ENCODE results near the gene BAZ1B. TPM values are rescaled to one million over a fixed set of nuclear protein-coding genes. Genes with fewer than 3 reads are reported as not detected.
"Not testable (repeated sequence)": the region's sequence is repeated elsewhere in the genome, so short reads cannot be mapped to it uniquely, and the experiment has no call there.

The BAZ1B gene
- total RNA-seq, 1 donor from 2014 or later, result 89.0 TPM

DNA sequence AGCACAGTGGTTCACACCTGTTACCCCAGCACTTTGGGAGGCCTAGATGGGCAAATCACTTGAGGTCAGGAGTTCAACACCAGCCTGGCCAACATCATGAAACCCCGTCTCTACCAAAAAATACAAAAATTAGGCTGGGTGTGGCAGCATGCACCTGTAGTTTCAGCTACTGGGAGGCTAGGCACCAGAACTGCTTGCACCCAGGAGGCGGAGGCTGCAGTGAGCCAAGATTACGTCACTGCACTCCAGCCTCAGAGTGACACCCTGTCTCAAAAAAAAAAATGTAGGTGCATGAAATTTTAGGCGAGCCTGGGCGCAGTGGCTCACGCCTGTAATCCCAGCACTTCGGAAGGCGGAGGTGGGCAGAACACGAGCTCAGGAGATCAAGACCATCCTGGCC is 25.7 kb upstream of the BAZ1B start:
- intact Hi-C loops (cut with micrococcal nuclease), result no loop called here

DNA sequence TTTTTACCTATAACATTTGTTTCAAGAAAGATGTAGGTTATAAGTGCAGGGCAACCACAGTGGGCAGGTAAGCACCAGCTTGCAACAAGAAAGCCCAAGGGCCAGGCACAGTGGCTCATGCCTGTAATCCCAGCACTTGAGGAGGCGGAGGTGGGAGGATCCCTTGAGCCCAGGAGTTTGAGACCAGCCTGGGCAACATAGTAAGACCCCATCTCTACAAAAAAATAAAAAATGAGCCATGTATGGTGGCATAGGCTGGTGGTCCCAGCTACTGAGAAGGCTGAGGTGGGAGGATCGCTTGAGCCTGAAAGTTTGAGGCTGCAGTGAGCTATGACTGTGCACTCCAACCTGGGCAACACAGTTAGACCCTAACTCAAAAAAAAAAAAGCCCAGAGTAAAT is 22.6 kb upstream of the BAZ1B start:
- intact Hi-C loops (cut with micrococcal nuclease), result no loop called here

GRCh38 chr7:73541722-73542121 is 19.6 kb upstream of the BAZ1B start:
- intact Hi-C loops (cut with micrococcal nuclease), result no loop called here

DNA sequence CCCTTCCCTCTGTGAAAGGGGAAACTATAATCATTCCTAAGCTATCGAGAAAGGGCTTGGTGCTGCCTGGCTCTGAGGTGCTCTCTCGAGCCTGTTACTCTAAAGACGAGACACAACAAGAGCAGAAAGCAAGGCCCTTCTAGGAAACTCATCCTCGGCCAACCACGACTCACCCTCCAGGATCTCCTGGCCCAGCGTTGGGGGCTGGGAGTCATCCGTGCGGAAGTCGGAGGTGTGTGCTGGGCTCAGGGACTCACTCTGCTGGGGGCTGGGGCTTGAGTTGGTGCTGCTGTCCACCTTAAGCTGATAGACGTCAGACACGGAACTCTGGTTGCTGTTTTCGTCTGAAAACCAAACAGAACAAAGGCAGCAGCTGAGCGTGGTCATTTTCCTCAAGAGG is 17.6 kb upstream of the BAZ1B start:
- intact Hi-C loops (cut with micrococcal nuclease), result no loop called here

DNA sequence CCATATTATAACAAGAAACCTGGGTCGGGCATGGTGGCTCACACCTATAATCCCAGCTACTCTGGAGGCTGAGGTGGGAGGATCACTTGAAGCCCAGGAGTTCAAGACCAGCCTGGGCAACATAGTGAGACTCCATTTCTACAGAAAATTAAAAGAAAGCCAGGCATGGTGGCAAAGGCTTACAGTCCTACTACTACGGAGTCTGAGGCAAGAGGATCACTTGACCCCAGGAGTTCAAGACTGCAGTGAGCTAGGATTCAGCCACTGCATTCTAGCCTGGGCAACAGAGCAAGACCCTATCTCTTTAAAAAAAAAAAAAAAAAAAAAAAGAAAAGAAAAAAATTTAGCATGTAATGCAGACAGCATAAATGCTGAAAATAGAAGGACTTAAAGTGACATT is 16.4 kb upstream of the BAZ1B start:
- intact Hi-C loops (cut with micrococcal nuclease), result not testable (repeated sequence)

GRCh38 chr7:73537051-73537450 is 15.0 kb upstream of the BAZ1B start:
- intact Hi-C loops (cut with micrococcal nuclease), result no loop called here

DNA sequence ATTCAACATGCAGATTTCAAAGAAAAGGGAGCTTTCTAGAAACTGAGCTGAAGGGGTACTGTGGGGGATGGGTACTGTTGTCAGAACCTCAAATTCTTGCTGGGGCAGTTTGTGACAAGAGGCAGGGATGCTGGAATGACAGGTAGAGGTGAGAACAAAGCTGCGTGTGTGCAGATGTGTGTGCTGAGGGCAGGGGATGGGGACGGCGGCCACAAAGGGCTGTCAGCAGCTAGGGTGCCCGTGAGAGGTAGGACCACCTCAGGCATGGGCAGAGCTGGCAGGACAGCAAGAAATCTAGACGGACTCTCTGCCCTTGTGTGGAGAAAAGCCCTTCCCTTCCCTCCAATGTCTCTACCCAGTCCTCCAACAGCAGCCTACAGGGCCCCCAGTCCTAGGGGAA is 14.4 kb upstream of the BAZ1B start:
- intact Hi-C loops (cut with micrococcal nuclease), result no loop called here

- intact Hi-C loops (cut with micrococcal nuclease), result not testable (repeated sequence)
Measured at GRCh38 chr7:73535918-73536317, 13.8 kb upstream of the BAZ1B start.

DNA sequence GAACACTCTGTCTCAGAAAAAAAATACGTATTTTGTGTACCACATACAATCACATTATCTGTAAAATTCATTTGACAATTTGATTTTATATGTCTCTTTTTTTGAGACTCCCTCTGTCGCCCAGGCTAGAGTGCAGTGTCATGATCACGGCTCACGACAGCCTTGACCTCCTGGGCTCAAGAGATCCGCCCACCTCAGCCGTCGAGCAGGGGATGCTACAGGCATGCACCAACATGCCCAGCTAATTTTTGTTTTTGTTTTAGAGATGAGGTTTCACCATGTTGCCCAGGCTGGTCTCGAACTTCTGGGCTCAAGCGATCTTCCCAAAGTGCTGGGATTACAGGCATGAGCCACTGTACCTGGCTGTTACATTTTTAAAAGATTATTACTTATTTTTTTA is 11.6 kb upstream of the BAZ1B start:
- intact Hi-C loops (cut with micrococcal nuclease), result no loop called here

- intact Hi-C loops (cut with micrococcal nuclease), result no loop called here
Measured at GRCh38 chr7:73532224-73532623, 10.1 kb upstream of the BAZ1B start.

- intact Hi-C loops (cut with micrococcal nuclease), result no loop called here
Measured at GRCh38 chr7:73530800-73531199, 8.7 kb upstream of the BAZ1B start.

DNA sequence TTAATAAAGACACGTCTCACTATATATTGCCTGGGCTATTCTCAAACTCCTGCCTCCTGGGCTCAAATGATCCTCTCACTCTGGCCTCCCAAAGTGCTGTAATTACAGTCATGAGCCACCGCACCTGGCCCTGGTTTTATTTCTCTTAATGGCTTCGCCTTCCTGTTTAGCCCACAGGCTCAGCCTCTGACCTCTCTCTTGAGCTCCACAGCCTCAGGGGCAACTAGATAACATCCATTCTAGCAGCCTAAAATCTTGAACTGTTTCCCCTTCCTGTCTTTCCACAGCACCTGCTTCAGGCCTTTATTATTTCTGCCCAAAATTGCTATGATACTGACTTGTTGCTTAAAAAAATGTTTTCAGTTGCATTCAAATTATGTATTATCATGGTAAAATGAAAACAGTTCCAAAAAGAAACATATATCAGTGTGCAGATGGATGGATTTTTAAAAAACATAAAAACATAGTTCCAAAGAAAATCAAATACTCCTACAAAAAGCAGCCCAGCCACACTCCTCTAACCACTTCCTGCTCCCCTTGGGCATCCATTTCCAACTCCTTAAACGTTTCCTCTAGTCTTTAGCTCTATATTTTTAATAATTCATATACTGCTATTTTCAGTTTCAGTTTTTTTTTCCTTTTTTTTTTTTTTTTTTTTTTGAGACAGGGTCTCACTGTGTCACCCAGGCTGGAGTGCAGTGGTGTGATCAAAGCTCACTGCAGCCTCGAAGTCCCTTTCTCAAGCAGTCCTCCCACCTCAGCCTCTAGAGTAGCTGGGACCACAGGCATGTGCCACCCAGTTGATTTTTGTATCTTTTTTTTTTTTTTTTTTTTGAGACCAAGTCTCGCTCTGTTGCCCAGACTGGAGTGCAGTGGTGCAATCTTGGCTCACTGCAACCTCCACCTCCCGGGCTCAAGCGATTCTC is 5.1 kb upstream of the BAZ1B start:
- intact Hi-C loops (cut with micrococcal nuclease), result no loop called here

GRCh38 chr7:73526158-73526494 is 4.0 kb upstream of the BAZ1B start:
- intact Hi-C loops (cut with micrococcal nuclease), result not testable (repeated sequence)

DNA sequence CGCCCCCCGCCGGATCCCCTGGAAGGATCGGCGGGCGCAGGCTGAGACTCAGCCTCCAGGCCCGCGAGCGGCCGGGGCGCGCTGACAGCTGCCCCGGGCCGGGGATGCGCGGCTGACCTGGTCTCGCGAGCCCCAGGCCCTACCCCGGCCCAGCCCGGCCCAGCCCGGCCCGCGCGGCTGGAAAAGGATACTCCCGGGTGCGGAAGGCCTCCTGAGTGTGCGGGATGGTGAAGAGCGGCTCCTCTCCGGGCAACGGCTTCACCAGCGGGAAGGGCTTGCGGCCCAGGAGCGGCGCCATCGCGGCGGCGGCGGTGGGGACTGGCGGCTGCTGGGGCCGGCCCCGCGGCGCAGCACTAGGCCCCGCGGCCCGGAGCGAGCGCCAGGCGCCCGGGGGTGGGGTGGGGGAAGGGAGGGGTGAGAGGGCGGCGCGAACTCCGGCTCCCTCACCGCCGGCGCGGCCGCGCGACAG is 423 bp downstream of the BAZ1B start:
- intact Hi-C loops (cut with micrococcal nuclease), result loop anchor here (1.0 to 5.0 kb wide), 10 partner anchors 36 to 694 kb away; partner anchors contain the start of genes ABHD11, BCL7B, BUD23 and DNAJC30

DNA sequence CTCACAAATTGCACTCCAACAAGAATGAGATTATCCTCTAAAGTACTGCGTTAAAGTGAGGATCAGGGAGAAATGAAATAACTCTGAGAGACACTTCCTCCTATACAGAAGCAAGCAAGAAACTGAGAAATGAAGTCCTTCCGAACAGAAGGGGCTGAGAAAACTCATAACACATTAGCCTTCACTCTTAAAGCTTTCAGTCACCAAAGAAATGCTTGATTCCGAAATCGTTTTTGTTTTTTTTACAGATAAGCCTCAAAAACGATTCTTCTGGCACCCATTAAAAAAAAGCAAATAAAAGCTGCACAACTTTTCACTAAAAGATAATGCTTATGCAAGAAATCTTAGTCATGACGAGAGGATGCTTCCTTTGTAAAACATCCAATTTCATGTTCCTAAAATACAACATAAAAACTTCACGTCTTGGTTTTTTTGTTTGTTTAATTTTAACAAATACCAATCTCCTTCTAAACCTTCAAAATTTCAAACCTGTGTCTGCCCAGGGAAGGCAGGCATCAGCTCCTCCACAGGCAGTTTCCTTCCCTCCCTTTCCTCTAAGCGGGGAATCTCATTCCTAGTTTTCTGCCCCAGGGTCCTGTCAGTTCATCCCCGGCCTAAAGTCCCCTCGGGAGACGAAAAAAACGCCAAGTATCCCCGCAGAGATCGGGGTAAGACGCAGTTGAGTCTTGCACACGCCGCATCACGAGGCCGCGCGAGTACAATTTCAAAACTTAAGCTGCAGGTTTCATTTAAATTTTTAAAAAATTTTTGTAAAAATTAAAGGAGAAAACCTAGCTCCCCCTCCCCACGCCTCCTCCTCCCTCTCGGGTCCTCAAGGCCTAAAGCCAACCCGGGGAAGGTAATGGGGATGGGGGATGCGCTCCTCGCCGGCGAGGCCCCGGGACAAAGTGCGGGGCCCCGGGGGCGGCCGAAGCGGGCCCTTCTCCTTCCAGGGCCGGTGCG is 1.1 kb downstream of the BAZ1B start:
- intact Hi-C loops (cut with micrococcal nuclease), result loop anchor here (5.0 kb wide), 3 partner anchors 69 to 694 kb away; partner anchors contain the start of genes TYW1B and VPS37D

- intact Hi-C loops (cut with micrococcal nuclease), result loop anchor here (5.0 kb wide), 3 partner anchors 68 to 693 kb away; partner anchors contain the start of genes TYW1B and VPS37D
Measured at GRCh38 chr7:73519867-73520672, 2.0 kb downstream of the BAZ1B start.

DNA sequence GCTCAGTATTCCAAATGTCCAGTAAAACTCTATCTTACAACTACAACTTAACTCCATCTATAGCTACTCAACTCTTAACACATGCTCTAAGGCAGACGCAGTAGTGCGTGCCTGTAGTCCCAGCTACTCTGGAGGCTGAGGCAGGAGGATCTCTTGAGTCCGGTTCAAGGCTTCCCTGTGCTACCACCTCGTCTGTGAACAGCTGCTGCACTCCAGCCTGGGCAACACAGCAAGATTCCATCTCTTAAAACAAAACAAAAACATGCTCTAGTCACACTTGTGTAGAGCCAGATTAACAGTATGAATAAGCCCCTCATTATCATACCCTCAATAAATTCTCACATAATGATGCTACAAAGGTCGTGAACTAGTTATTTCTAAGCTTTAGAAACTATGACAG is 3.6 kb downstream of the BAZ1B start:
- intact Hi-C loops (cut with micrococcal nuclease), result no loop called here

- intact Hi-C loops (cut with micrococcal nuclease), result no loop called here
Measured at GRCh38 chr7:73517241-73517995, 4.7 kb downstream of the BAZ1B start.

- intact Hi-C loops (cut with micrococcal nuclease), result no loop called here
Measured at GRCh38 chr7:73515178-73515577, 6.9 kb downstream of the BAZ1B start.

Measured in T-helper 1 cell treated with Interleukin-12 subunit alpha and Interleukin-12 subunit beta and Interleukin-4 antibody, amounts not matched to agents 30 ng/mL and 1 ng/mL, for 36 hours (primary cell).